ENCODE results near the gene OSGIN1. TPM values are rescaled to one million over a fixed set of nuclear protein-coding genes. Genes with fewer than 3 reads are reported as not detected.

Gene OSGIN1
- total RNA-seq (2021; fragmentation: NEBNext Ultra II Directional; extraction: Animal tissue kit (Norgen Biotek cat#: 25700)) (0.48 and 0.58 TPM in 2 replicates), polyA plus RNA-seq (2011; rRNA removed) (0.76 and 1.5 TPM in 2 replicates), polyA minus RNA-seq (2011; rRNA and poly(A)+ RNA removed) (0.16 and 0.22 TPM in 2 replicates)
- polyA plus RNA-seq (2011; cell fraction: cytosol; rRNA removed), result 1.2 TPM
- polyA plus RNA-seq (2011; cell fraction: nucleus; rRNA removed), result 2.4 TPM
- 0.53 to 0.86 TPM (median 0.70 TPM) in 4 replicates for polyA plus RNA-seq (2012, experiment 1 of 2)
- polyA plus RNA-seq (2012, experiment 2 of 2), result 0.34 TPM
- 0.34 TPM for polyA plus RNA-seq (2013, experiment 1 of 2)
- polyA plus RNA-seq (2013, experiment 2 of 2), result 0.48 TPM
- polyA minus RNA-seq (2011; cell fraction: cytosol; rRNA and poly(A)+ RNA removed), result 0.59 TPM
- 2.5 TPM for polyA minus RNA-seq (2011; cell fraction: nucleus; rRNA and poly(A)+ RNA removed)
- long read RNA-seq, experiment 1, partial matches to known transcripts, result 0 of 1 reads
- long read RNA-seq, experiment 1, other reads (novel, unspliced or antisense), result 0 of 1 reads
- long read RNA-seq, experiment 2, partial matches to known transcripts, result 0 of 1 reads
- long read RNA-seq, experiment 2, other reads (novel, unspliced or antisense), result 0 of 1 reads

- no peak within 1 kb of the TSS for H2AK5ac ChIP-seq (ENCODE audit: low read depth, low read length)
- H4K5ac ChIP-seq (ENCODE audit: insufficient read length, low read depth, low read length), result no peak within 1 kb of the TSS
- no peak within 1 kb of the TSS for H3K14ac ChIP-seq (ENCODE audit: insufficient read length)
- no peak within 1 kb of the TSS for H3K9ac ChIP-seq (replicated peaks in 1 of 4; ENCODE audit: extremely low read depth in 1 of 4, low read depth in 3 of 4, low read length in 3 of 4)
- TF ChIP-seq SP4 (IDR thresholded peaks at IDR 0.05; ENCODE audit: low read length) (no peak), CBX5 (IDR thresholded peaks at IDR 0.05; ENCODE audit: low read depth, low read length) (no peak), HDAC6 (IDR thresholded peaks at IDR 0.05; ENCODE audit: low read depth, low read length) (no peak), KDM4A (IDR thresholded peaks at IDR 0.05; ENCODE audit: low read depth, low read length, severe bottlenecking) (peak; percentile 36)
- no peaks in the 10 kb centered on the region for H3K79me2 ChIP-seq (ENCODE audit: control insufficient read depth in 1 of 2, insufficient read depth in 2 of 2, low read length in 2 of 2)
- no peaks in the 10 kb centered on the region for H4K20me1 ChIP-seq (replicated peaks in 1 of 2; ENCODE audit: control insufficient read depth in 1 of 2, insufficient read depth in 2 of 2, low read length in 2 of 2)
- H2BK5ac ChIP-seq (ENCODE audit: low read depth, low read length), result no peak within 1 kb of the TSS
- ChIA-PET POLR2A (ENCODE audit: partially characterized antibody) (interaction anchor here (0.7 to 1.4 kb wide), 6 partner anchors 13 to 91 kb away, joined by 3 to 4 read pairs (median 3); no protein-coding TSS in a partner anchor), CTCF (ENCODE audit: partially characterized antibody) (interaction anchor here (0.6 to 16.0 kb wide), 23 partner anchors 9 to 243 kb away, joined by 3 to 366 read pairs (median 4); partner anchors contain the start of gene SLC38A8)
- no peak within 1 kb of the TSS for H3K23ac ChIP-seq (ENCODE audit: insufficient read length)
- H3K23me2 ChIP-seq (ENCODE audit: low read depth, low read length), result 0 out of 2 replicates have a peak, but pooled peaks cover 1% of the 10 kb centered on the region
- H2BK20ac ChIP-seq (ENCODE audit: low read length), result no peak within 1 kb of the TSS
- no peak within 1 kb of the TSS for H3K27ac ChIP-seq (ENCODE audit: low read depth, low read length)
- no peak within 1 kb of the TSS for H3K56ac ChIP-seq (replicated peaks; ENCODE audit: insufficient read length, low read depth, low read length)
- WGBS, 2 experiments (ENCODE audit: extremely low coverage in 1 of 2, insufficient coverage in 1 of 2, insufficient read length in 1 of 2, insufficient replicate concordance in 2 of 2, low coverage in 1 of 2, low lambda C conversion rate in 2 of 2, missing lambda C conversion rate in 1 of 2), result 63% methylated on average over 28 of the region's 30 CpGs; no CpG with 5 or more reads in 1 of the 2 experiments
- no peaks in the 10 kb centered on the region for H3K36me3 ChIP-seq (ENCODE audit: control insufficient read depth in 2 of 4, insufficient read depth in 4 of 4, low read length in 3 of 4)
- no peak within 1 kb of the TSS for H2BK120ac ChIP-seq (replicated peaks; ENCODE audit: low read depth, low read length)
- no peak within 1 kb of the TSS; the same call in 1 of the 2 replicates for H3K18ac ChIP-seq (ENCODE audit: extremely low read depth, low read length)
- H3K79me1 ChIP-seq (ENCODE audit: low read depth, low read length), result no peaks in the 10 kb centered on the region
- DNase-seq (ENCODE audit: low read depth in 1 of 2, low spot score in 2 of 2) (peak in 1 of 2 experiments; percentile 72), FAIRE-seq (no peak)
- peaks cover 2 to 7% (median 4%) of the 10 kb centered on the region in 4 experiments; a peak in 6 of 7 replicates for H3K4me1 ChIP-seq (replicated peaks in 1 of 4; ENCODE audit: control insufficient read depth in 3 of 4, insufficient read depth in 4 of 4, low read length in 3 of 4)
- H3K4me3 ChIP-seq (ENCODE audit: extremely low read depth in 1 of 4, insufficient read depth in 2 of 4, low read depth in 3 of 4, low read length in 4 of 4), result peak within 1 kb of the TSS; percentile 4 to 47 (median 14); a peak in 6 of 8 replicates
- H2AFZ ChIP-seq (ENCODE audit: low read length), result no peak within 1 kb of the TSS
- no peak within 1 kb of the TSS for H2BK15ac ChIP-seq (ENCODE audit: low read length)
- H3K9me3 ChIP-seq (ENCODE audit: insufficient read depth in 2 of 2, low read depth in 1 of 2, low read length in 1 of 2), result no peaks in the 10 kb centered on the region
- H3K4me2 ChIP-seq (ENCODE audit: insufficient read depth in 1 of 2, low read depth in 2 of 2, low read length in 2 of 2), result peak within 1 kb of the TSS; percentile 47 to 54
- H4K8ac ChIP-seq (ENCODE audit: extremely low read depth, insufficient read depth, low read length), result peak within 1 kb of the TSS; percentile 54; the same call in 1 of the 2 replicates
- H2BK12ac ChIP-seq (ENCODE audit: low read depth, low read length), result no peak within 1 kb of the TSS
- H4K91ac ChIP-seq (replicated peaks; ENCODE audit: insufficient read length, low read length), result no peak within 1 kb of the TSS
- H3K27me3 ChIP-seq (replicated peaks in 1 of 4; ENCODE audit: control insufficient read depth in 3 of 4, extremely low read depth in 1 of 4, insufficient read depth in 3 of 4, low read length in 3 of 4), result no peaks in the 10 kb centered on the region
- no peak within 1 kb of the TSS for H3K4ac ChIP-seq (replicated peaks; ENCODE audit: insufficient read length, low read depth, low read length)
Observed at GRCh38 chr16:83952940-83953795, at the start of gene OSGIN1. Gene OSGIN1 (plus strand): TSS chr16:83953240. CDS start chr16:83957672, 4,432 bp downstream.

All from H1 (cell line).